ENCODE measurements around the gene UBQLN3. TPM values are rescaled to one million over a fixed set of nuclear protein-coding genes. Genes with fewer than 3 reads are reported as not detected.

Gene UBQLN3
- total RNA-seq, 4 donors from 2014 or later: 0.64 to 0.75 TPM; not detected in 2

- no peaks in the 10 kb centered on the region for H3K27me3 ChIP-seq
- no peak overlapping the region for H3K4me3 ChIP-seq
- DNase-seq: no peak
- H3K27ac ChIP-seq: no peak overlapping the region
- intact Hi-C loops (cut with DNase I; ENCODE audit: low total_unique reads) (loop anchor here (2.0 to 5.0 kb wide), 2 partner anchors 29 to 318 kb away; partner anchors contain the start of gene OR52N2), in situ Hi-C loops (cut with MboI; ENCODE audit: low pct_ligation_motif_present in 1 of 4, low pct_unique_long_range_greater_than_20kb in 1 of 4, low sequenced_read_pairs in 3 of 4) (no loop called here)
- no peaks in the 10 kb centered on the region for H3K9me3 ChIP-seq
- 44 to 51% methylated on average over 5 of the region's 5 CpGs for WGBS, 2 donors (ENCODE audit: low coverage in 1 of 2)
- no peaks in the 10 kb centered on the region for H3K36me3 ChIP-seq
- TF ChIP-seq CTCF (IDR thresholded peaks at IDR 0.05) (no peak), EP300 (IDR thresholded peaks at IDR 0.05; ENCODE audit: low read depth) (no peak), POLR2AphosphoS5 (IDR thresholded peaks at IDR 0.05) (no peak), POLR2A (IDR thresholded peaks at IDR 0.05) (no peak)
- no peaks in the 10 kb centered on the region for H3K4me1 ChIP-seq
Observed at GRCh38 chr11:5489576-5490357, 20.0 kb downstream of the UBQLN3 start.

- Histone ChIP-seq H3K36me3 (no peaks in the 10 kb centered on the region), H3K27ac (no peak overlapping the region), H3K4me3 (no peak overlapping the region), H3K4me1 (no peaks in the 10 kb centered on the region), H3K27me3 (no peaks in the 10 kb centered on the region), H3K9me3 (no peaks in the 10 kb centered on the region)
- in situ Hi-C loops (cut with MboI; ENCODE audit: low pct_ligation_motif_present in 1 of 4, low pct_unique_long_range_greater_than_20kb in 1 of 4, low sequenced_read_pairs in 3 of 4) (no loop called here), intact Hi-C loops (cut with DNase I; ENCODE audit: low total_unique reads) (loop anchor here (2.0 to 5.0 kb wide), 2 partner anchors 28 to 318 kb away; partner anchors contain the start of gene OR52N2)
- WGBS, 2 donors (ENCODE audit: low coverage in 1 of 2): 88 to 97% methylated on average over 3 to 4 of the region's 4 CpGs
- no peak for DNase-seq
- TF ChIP-seq POLR2AphosphoS5 (IDR thresholded peaks at IDR 0.05) (no peak), EP300 (IDR thresholded peaks at IDR 0.05; ENCODE audit: low read depth) (no peak), CTCF (IDR thresholded peaks at IDR 0.05) (no peak)
Observed at GRCh38 chr11:5488798-5489399, 20.9 kb downstream of the UBQLN3 start.

- Histone ChIP-seq H3K27me3 (no peaks in the 10 kb centered on the region), H3K36me3 (no peaks in the 10 kb centered on the region), H3K27ac (no peak within 1 kb of the TSS), H3K9me3 (no peaks in the 10 kb centered on the region), H3K4me3 (no peak within 1 kb of the TSS), H3K4me1 (no peaks in the 10 kb centered on the region)
- no peak for TF ChIP-seq POLR2AphosphoS5 (IDR thresholded peaks at IDR 0.05)
- no peak for TF ChIP-seq EP300 (IDR thresholded peaks at IDR 0.05; ENCODE audit: low read depth)
- TF ChIP-seq CTCF (IDR thresholded peaks at IDR 0.05): no peak
- no peak for TF ChIP-seq POLR2A (IDR thresholded peaks at IDR 0.05)
- DNase-seq: no peak
- intact Hi-C loops (cut with DNase I; ENCODE audit: low total_unique reads) (loop anchor here (2.0 to 5.0 kb wide), 2 partner anchors 28 to 319 kb away; partner anchors contain the start of gene OR52N2), in situ Hi-C loops (cut with MboI; ENCODE audit: low pct_ligation_motif_present in 1 of 4, low pct_unique_long_range_greater_than_20kb in 1 of 4, low sequenced_read_pairs in 3 of 4) (no loop called here)
Observed at GRCh38 chr11:5488385-5488784, 21.4 kb downstream of the UBQLN3 start, which contains the start of gene OR52D1. OR52D1 (plus strand) TSS chr11:5488685; CDS start chr11:5488707, 22 bp downstream.

- H3K4me3 ChIP-seq: no peak overlapping the region
- H3K4me1 ChIP-seq: no peaks in the 10 kb centered on the region
- no peak for DNase-seq
- no peaks in the 10 kb centered on the region for H3K27me3 ChIP-seq
- 61 to 90% methylated on average over 2 to 3 of the region's 3 CpGs for WGBS, 2 donors (ENCODE audit: low coverage in 1 of 2)
- no peaks in the 10 kb centered on the region for H3K9me3 ChIP-seq
- H3K27ac ChIP-seq: no peak overlapping the region
- in situ Hi-C loops (cut with MboI; ENCODE audit: low pct_ligation_motif_present in 1 of 4, low pct_unique_long_range_greater_than_20kb in 1 of 4, low sequenced_read_pairs in 3 of 4) (no loop called here), intact Hi-C loops (cut with DNase I; ENCODE audit: low total_unique reads) (loop anchor here (5.0 kb wide), 1 partner anchor 321 kb away; the partner anchor contains the start of gene OR52N2)
- H3K36me3 ChIP-seq: no peaks in the 10 kb centered on the region
- TF ChIP-seq POLR2A (IDR thresholded peaks at IDR 0.05) (no peak), EP300 (IDR thresholded peaks at IDR 0.05; ENCODE audit: low read depth) (no peak), POLR2AphosphoS5 (IDR thresholded peaks at IDR 0.05) (no peak), CTCF (IDR thresholded peaks at IDR 0.05) (no peak)
Observed at GRCh38 chr11:5486421-5486820, 23.3 kb downstream of the UBQLN3 start.
